ENCODE data around the gene TEK.

GRCh38 chr9:27258662-27259061, 149.6 kb downstream of the TEK start:
- no peak for TF ChIP-seq CTCF (IDR thresholded peaks at IDR 0.05)
- TF ChIP-seq POLR2A (IDR thresholded peaks at IDR 0.05): no peak

Data from esophagus squamous epithelium (tissue), 4 donors.